VCaP (cell line): ENCODE measurements around the gene HEPHL1.
"Not testable (repeated sequence)": the region's sequence is repeated elsewhere in the genome, so short reads cannot be mapped to it uniquely, and the experiment has no call there.

Experiments used
- H3K27ac ChIP-seq: fragments of 450-650 bp; 2 replicates; pipeline ENCODE4 v1.5.1; 2017
- CTCF ChIP-seq: fragments of 450-650 bp; conservative IDR thresholded peaks from 2 replicates; pipeline ENCODE4 v1.5.1; 2017; ENCODE audit warnings: mild to moderate bottlenecking, moderate library complexity

Gene HEPHL1

GRCh38 chr11:94153320-94153719, 132.2 kb downstream of the HEPHL1 start:
- no peak for TF ChIP-seq CTCF
- no peak overlapping the region for H3K27ac ChIP-seq

DNA sequence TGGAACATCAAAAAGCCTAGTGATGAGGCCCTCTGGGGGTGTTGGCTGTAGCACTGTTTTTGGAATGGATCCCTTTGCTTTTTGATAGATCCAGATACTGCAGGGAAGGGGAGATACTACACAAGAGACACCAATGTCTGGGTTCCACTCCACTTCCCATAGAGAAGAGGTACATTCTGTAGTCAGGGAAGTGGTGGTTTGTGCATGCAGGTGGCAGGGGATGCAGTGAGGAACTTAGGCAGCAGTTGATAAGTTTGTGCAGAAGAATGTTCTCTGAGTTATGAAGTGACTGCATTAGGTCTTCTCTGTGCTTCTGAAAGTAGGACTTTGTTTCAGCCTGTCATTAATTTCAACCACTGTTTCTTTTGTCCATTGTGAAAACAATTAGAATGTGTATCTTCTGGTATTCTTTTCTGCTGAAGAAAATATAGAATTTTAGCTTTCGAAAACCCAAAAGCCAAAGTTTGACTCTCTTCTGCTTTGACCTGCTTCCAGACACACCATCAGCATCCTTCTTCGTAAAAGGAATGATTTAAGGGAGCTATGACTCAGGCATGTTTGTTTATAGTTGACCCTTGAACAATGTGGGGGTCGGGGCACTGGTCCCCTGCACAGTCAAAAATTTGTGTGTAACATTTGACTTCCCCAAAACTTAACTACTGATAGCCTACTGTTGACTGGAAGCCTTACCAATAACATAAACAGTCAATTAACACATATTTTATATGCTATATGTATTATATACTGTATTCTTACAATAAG, 133.1 kb downstream of the HEPHL1 start:
- no peak for TF ChIP-seq CTCF
- no peak overlapping the region for H3K27ac ChIP-seq

- not testable (repeated sequence) for H3K27ac ChIP-seq
Observed at GRCh38 chr11:94157339-94157738, 136.2 kb downstream of the HEPHL1 start.
